Calu3 (cell line): ENCODE data around the gene ARHGEF11. TPM values are rescaled to one million over a fixed set of nuclear protein-coding genes. Genes with fewer than 3 reads are reported as not detected.

Experiments used
- BruUV-seq: library from RNA; stranded (reverse); fragments of 400-500 nt; replicated peaks from 2 replicates; lab custom pipeline; 2021; lab: Mats Ljungman, UMichigan
- CTCF ChIA-PET: fragments of 300-600 bp; sonication (Branson Sonifier 250); formaldehyde crosslinking; loops from one replicate; lab custom pipeline; 2022; ENCODE audit warnings: antibody characterized with exemption; lab: Charles Lee
- DNase-seq: peaks from one replicate; pipeline ENCODE4 v3.0.0; 2022
- H3K27ac Mint-ChIP-seq: one replicate; pipeline ENCODE4 v1.8.0; 2022; ENCODE audit warnings: mixed read lengths; ENCODE audit not compliant: unreplicated experiment
- H3K27me3 Mint-ChIP-seq: one replicate; pipeline ENCODE4 v1.8.0; 2022; ENCODE audit warnings: mixed read lengths; ENCODE audit not compliant: unreplicated experiment
- H3K36me3 Mint-ChIP-seq: one replicate; pipeline ENCODE4 v1.8.0; 2022; ENCODE audit warnings: mild to moderate bottlenecking, moderate library complexity, mixed read lengths; ENCODE audit not compliant: insufficient read depth, unreplicated experiment
- H3K4me1 Mint-ChIP-seq: one replicate; pipeline ENCODE4 v1.8.0; 2022; ENCODE audit warnings: mild to moderate bottlenecking, low read depth, mixed read lengths; ENCODE audit not compliant: unreplicated experiment
- H3K4me3 Mint-ChIP-seq: one replicate; pipeline ENCODE4 v1.8.0; 2022; ENCODE audit warnings: mild to moderate bottlenecking, low read depth, moderate library complexity, mixed read lengths; ENCODE audit not compliant: unreplicated experiment
- H3K9me3 Mint-ChIP-seq: one replicate; pipeline ENCODE4 v1.8.0; 2022; ENCODE audit warnings: low read depth, mixed read lengths; ENCODE audit not compliant: unreplicated experiment
- CTCF ChIP-seq: fragments of 200-600 bp; IDR thresholded peaks from one replicate; pipeline ENCODE4 v1.8.0; 2022; ENCODE audit warnings: antibody characterized with exemption; ENCODE audit not compliant: unreplicated experiment
- intact Hi-C: fragments of 100-400 bp; cut with micrococcal nuclease; formaldehyde crosslinking; loops from one replicate; pipeline ENCODE4 v1.10.0; 2022; ENCODE audit not compliant: unreplicated experiment
- total RNA-seq: library from RNA; stranded (reverse); gene quantifications from 2 replicates; pipeline ENCODE4 v1.2.3, GENCODE V29; 2022

Gene ARHGEF11
- total RNA-seq, 1 experiment from 2014 or later: 44.1 TPM

GRCh38 chr1:156956333-156956732 is 89.2 kb downstream of the ARHGEF11 start:
- Mint-ChIP-seq H3K4me3 (no peak overlapping the region), H3K27ac (no peak overlapping the region), H3K36me3 (peaks cover 23% of the 10 kb centered on the region), H3K9me3 (no peaks in the 10 kb centered on the region), H3K4me1 (peaks cover 11% of the 10 kb centered on the region), H3K27me3 (no peaks in the 10 kb centered on the region)
- no peak for TF ChIP-seq CTCF
- intact Hi-C loops: no loop called here
- CTCF ChIA-PET: interaction anchor here (0.6 to 2.4 kb wide), 3 partner anchors 29 to 559 kb away, joined by 3 to 8 read pairs (median 3); no protein-coding TSS in a partner anchor
- no peak for DNase-seq
- no TSS peak for BruUV-seq

GRCh38 chr1:156953571-156953970 is 92.0 kb downstream of the ARHGEF11 start:
- intact Hi-C loops: no loop called here
- no peak for DNase-seq
- Mint-ChIP-seq H3K36me3 (peaks cover 21% of the 10 kb centered on the region), H3K4me3 (no peak overlapping the region), H3K4me1 (peaks cover 9% of the 10 kb centered on the region), H3K27me3 (no peaks in the 10 kb centered on the region), H3K27ac (no peak overlapping the region), H3K9me3 (no peaks in the 10 kb centered on the region)
- CTCF ChIA-PET: no interaction called here
- BruUV-seq: no TSS peak
- no peak for TF ChIP-seq CTCF

- H3K27ac Mint-ChIP-seq: no peak overlapping the region
- no peak for TF ChIP-seq CTCF
- no TSS peak for BruUV-seq
- peaks cover 3% of the 10 kb centered on the region for H3K36me3 Mint-ChIP-seq
- H3K4me3 Mint-ChIP-seq: no peak overlapping the region
- intact Hi-C loops: no loop called here
- peaks cover 3% of the 10 kb centered on the region for H3K4me1 Mint-ChIP-seq
- no peaks in the 10 kb centered on the region for H3K27me3 Mint-ChIP-seq
- no peak for DNase-seq
- CTCF ChIA-PET: no interaction called here
- H3K9me3 Mint-ChIP-seq: no peaks in the 10 kb centered on the region
Observed at GRCh38 chr1:156951371-156951770, 94.2 kb downstream of the ARHGEF11 start.

GRCh38 chr1:156949127-156949526 is 96.4 kb downstream of the ARHGEF11 start:
- TF ChIP-seq CTCF: no peak
- no TSS peak for BruUV-seq
- no peak for DNase-seq
- Mint-ChIP-seq H3K9me3 (no peaks in the 10 kb centered on the region), H3K4me1 (peaks cover 10% of the 10 kb centered on the region), H3K36me3 (peaks cover 19% of the 10 kb centered on the region), H3K27me3 (no peaks in the 10 kb centered on the region), H3K27ac (no peak overlapping the region), H3K4me3 (no peak overlapping the region)
- intact Hi-C loops: no loop called here
- CTCF ChIA-PET: interaction anchor here (0.5 to 1.2 kb wide), 3 partner anchors 9 to 331 kb away, joined by 3 to 6 read pairs (median 4); no protein-coding TSS in a partner anchor
